ENCODE results near the gene AHNAK.
"Not testable (repeated sequence)": the region's sequence is repeated elsewhere in the genome, so short reads cannot be mapped to it uniquely, and the experiment has no call there.

Gene AHNAK

GRCh38 chr11:62466444-62466843 lies 80.2 kb downstream of the AHNAK start:
- in situ Hi-C loops (cut with MboI; ENCODE audit: low sequenced_read_pairs), result no loop called here

DNA sequence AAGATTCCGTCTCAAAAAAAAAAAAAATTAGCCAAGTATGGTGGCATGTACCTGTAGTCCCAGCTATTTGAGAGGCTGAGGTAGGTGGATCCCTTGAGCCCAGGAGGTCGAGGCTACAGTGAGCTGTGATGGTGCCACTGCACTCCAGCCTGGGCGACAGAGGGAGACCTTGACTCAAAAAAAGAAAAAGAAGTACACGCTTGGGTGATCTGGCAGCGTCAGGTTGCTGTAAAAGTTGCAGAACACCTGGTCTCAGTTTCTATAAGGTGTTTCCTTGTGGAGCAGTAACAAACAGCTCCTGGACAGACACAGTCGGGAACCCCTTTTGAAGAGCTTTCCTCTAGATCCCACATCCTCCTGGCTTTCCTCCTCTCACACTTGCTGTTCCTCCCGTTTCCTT lies 82.0 kb downstream of the AHNAK start:
- in situ Hi-C loops (cut with MboI; ENCODE audit: low sequenced_read_pairs), result no loop called here

GRCh38 chr11:62463121-62463542 lies 83.5 kb downstream of the AHNAK start:
- in situ Hi-C loops (cut with MboI; ENCODE audit: low sequenced_read_pairs), result no loop called here

DNA sequence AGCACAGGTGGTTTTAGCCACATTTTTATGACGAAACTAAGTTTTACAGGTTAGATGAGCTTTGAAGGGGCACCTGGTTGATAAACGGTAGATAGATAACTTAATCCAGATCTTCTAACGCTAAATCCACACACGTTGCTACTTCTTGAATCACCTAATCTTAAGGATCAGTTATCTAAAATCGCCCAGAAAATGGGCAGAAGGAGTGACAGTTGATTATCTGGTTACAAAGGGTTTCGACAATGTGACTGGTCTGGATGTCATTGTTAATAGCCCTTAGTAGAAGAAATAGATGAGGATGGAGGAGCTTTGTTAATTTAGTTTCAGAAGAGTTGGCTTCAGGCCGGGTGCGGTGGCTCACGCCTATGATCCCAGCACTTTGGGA lies 84.1 kb downstream of the AHNAK start:
- in situ Hi-C loops (cut with MboI; ENCODE audit: low sequenced_read_pairs), result no loop called here

GRCh38 chr11:62461740-62462507 lies 84.7 kb downstream of the AHNAK start:
- in situ Hi-C loops (cut with MboI; ENCODE audit: low sequenced_read_pairs), result no loop called here

DNA sequence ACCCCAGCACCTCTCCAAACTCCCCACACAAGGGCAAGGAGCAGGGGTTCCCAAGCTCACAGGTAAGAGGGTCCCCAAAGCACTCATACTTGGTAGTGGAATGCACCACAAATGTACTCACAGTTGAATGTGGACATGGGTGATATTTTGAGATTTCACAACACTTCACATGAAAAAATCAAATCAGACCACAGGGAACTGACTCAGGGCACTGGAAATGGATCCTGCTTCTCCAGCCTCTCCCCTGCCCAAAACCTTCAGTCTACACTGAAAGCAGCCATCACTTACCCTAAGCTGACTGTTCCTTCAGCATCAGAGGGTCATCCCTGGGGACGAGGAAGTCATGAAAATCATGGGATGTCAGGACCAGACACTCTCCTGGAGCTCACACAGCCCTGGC lies 87.5 kb downstream of the AHNAK start:
- in situ Hi-C loops (cut with MboI; ENCODE audit: low sequenced_read_pairs), result no loop called here

DNA sequence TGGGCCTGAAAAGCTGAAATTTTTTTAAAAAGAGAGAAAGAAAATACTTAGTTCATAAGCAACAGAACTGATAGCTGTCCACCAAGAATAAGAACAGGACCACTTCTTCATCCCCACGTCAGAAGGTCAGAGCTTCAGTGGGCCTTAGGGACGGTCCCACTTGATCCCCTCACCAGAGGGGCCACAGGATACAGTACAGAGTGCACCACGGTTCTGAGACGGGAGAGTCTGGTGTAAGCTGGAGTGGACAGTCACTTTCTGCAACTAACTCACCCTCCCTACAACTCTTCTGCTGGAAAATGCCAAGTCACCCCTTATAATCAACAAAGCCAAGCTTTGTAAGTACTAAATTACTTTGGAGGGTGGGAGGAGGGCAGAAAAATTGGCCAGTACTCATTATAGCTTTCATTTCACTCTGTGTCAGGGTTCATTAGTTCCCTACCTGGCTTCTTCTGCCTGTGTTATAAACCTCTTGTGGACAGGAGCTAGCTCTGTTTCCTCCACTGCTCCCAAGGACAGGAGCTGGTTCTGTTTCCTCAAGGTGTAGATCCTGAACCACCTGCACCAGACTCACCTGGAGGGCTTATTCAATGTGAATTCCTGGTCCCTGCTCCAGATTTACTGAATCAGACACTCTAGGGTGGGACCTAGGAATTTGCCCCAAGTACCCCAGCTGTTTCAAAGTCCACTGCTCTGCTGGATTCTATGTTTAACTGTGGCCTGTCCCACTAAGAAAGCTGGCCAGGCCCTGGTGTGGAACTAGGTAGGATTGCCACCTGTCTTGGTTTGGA lies 88.2 kb downstream of the AHNAK start:
- in situ Hi-C loops (cut with MboI; ENCODE audit: low sequenced_read_pairs), result no loop called here

GRCh38 chr11:62457478-62457877 lies 89.1 kb downstream of the AHNAK start:
- in situ Hi-C loops (cut with MboI; ENCODE audit: low sequenced_read_pairs), result no loop called here

- in situ Hi-C loops (cut with MboI; ENCODE audit: low sequenced_read_pairs), result no loop called here
Measured at GRCh38 chr11:62456630-62457029, 90.0 kb downstream of the AHNAK start.

GRCh38 chr11:62452839-62453468 lies 93.7 kb downstream of the AHNAK start:
- in situ Hi-C loops (cut with MboI; ENCODE audit: low sequenced_read_pairs), result no loop called here

DNA sequence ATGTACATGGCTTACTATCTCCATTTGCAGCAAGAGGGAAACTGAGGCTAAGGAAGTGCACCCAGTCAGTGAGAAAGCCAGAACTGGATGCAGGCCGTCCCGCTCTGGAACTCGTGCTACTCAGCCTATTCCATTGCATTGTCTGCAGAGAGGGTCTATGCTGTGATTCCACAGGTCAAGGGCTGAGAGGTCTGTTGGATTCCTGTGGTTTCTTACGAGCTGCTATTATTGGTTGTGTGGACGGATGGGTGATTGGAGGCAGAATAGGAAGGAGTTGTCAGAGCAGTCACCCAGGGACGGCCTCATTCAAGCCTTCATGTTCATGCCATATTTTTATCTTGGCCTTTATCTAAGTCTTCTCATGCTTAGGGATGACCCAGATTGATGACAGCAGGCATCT lies 94.3 kb downstream of the AHNAK start:
- in situ Hi-C loops (cut with MboI; ENCODE audit: low sequenced_read_pairs), result no loop called here

GRCh38 chr11:62451241-62451621 lies 95.4 kb downstream of the AHNAK start:
- in situ Hi-C loops (cut with MboI; ENCODE audit: low sequenced_read_pairs), result no loop called here

GRCh38 chr11:62450543-62451240 lies 95.9 kb downstream of the AHNAK start:
- in situ Hi-C loops (cut with MboI; ENCODE audit: low sequenced_read_pairs), result no loop called here

- in situ Hi-C loops (cut with MboI; ENCODE audit: low sequenced_read_pairs), result not testable (repeated sequence)
Measured at GRCh38 chr11:62449912-62450311, 96.7 kb downstream of the AHNAK start.

DNA sequence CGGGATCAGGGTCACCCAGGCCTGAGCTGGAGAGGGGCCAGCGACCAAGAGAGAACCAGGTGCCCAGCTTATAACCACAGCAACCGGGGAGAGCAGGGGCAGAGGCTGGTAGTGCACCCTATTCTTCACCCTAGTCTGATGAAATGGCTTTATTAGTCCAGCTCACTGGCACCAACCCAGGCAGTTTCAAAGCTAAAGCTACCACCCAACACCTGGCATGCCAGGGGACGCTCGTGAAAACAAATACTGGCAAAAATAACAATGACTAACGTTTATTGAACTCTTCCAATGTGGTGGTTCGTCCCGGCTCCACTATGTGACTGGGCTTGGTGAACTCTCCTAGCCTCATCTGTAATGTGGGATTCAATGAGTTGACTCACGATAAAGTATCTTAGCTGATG lies 97.2 kb downstream of the AHNAK start:
- in situ Hi-C loops (cut with MboI; ENCODE audit: low sequenced_read_pairs), result no loop called here

DNA sequence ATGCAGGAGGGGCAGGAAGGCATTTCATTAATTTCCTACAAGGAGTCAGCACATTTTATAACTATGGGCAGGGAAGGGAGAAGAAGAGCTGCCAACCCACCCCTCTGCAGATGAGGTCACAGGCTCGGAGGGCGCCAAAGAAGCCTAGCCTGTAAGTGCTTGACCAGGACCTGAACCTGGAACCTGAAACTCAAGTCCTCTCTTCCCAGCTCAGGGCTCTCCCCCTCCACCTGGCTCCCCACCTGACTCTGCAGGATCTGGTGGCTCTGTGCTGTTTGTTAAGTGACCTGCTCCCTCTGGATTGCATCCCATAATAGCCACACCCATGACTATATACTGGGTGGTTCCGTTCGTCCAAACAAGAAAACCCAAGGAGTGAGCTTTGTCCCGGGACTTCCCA lies 100.5 kb downstream of the AHNAK start:
- in situ Hi-C loops (cut with MboI; ENCODE audit: low sequenced_read_pairs), result no loop called here

DNA sequence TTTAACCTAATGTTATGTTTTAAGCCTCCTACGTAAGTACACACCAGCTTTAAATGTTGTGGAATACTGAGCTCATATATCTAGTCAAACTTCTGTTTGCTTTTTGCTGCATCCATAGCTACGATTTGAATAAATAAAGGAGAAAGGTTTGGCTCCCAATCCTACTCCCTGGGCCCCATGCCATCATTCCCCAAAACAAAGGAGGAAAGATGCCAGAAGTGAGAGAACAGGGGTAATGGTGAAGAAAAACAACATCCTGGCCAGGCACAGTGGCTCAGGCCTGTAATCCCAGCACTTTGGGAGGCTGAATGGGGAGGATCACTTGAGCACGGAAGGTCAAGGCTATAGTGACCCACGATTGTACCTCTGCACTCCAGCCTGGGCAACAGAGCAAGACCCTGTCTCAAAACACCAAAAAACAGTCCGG lies 101.3 kb downstream of the AHNAK start:
- in situ Hi-C loops (cut with MboI; ENCODE audit: low sequenced_read_pairs), result no loop called here

DNA sequence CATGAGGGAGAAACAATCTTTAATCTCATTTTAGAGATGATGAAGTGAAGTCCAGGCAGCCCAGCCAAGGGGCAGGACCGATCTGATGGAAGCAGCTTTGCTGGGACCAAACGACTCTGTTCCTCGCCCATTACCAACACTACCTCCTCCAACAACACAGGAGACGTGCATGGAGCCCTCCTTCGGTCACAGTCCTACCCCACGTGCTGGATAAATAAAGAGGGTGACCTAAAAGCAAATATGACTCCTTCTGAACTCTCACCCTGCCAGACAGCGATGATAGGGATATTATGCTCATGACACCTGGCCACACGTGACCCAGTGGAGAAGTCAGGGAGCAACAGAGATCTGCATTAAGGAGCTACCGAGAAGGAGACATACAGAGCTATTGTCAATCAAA lies 101.8 kb downstream of the AHNAK start:
- in situ Hi-C loops (cut with MboI; ENCODE audit: low sequenced_read_pairs), result no loop called here

DNA sequence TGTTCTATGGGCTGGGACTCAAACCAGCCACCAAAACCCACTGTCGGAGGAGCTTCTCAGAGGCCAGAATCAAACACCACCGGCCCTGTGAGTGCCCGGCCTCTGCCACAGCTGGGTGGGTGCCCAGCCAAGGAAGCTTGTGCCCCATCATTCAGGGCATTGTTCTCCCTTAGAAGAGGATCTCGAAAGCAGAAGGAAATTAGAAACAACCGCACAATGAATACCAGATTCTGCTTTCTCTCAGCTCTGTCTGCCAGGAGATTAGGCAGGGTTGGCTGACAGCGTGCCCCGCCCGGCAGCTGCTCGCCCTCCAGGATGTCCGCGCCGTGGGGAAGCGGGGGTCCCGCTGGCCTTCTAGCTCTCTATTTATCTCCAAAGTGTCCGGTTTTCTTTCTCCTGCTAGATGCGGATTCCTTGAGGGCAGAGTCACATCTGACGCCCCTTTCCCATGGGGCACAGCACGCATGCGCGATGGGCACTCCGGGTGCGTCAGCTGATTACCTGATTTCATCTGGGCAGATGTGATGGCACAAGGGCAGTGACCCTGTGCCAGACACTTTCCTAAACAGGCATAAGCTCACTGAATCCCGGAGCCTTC lies 102.3 kb downstream of the AHNAK start:
- in situ Hi-C loops (cut with MboI; ENCODE audit: low sequenced_read_pairs), result no loop called here

- in situ Hi-C loops (cut with MboI; ENCODE audit: low sequenced_read_pairs), result no loop called here
Measured at GRCh38 chr11:62443390-62444235, 103.0 kb downstream of the AHNAK start.

Data from HL-60/S4 (cell line).